Measurements from ENCODE around the gene KCNMB1.

- no peak for TF ChIP-seq ZNF274 (IDR thresholded peaks at IDR 0.05; ENCODE audit: low read depth, low read length)
- TF ChIP-seq SUZ12 (IDR thresholded peaks at IDR 0.05; ENCODE audit: extremely low read depth, insufficient read depth, insufficient read length) = no peak
- TF ChIP-seq YY1 (IDR thresholded peaks at IDR 0.05; ENCODE audit: insufficient read depth, insufficient read length) = no peak
These were observed 49.4 kb upstream of the KCNMB1 start for GRCh38 chr5:170438581-170438980.

Measured in NT2/D1 (cell line).